Ovary (tissue), 9 donors: ENCODE data around the gene ACY1. TPM values are rescaled to one million over a fixed set of nuclear protein-coding genes. Genes with fewer than 3 reads are reported as not detected.
A peak's percentile ranks its signal among the peaks of the same experiment; 100 is the strongest.

Experiments
- DNase-seq, 5 donors: peaks; one replicate each; pipeline ENCODE4 v3.0.0-alpha.2; 2019 to 2020
- H3K27ac ChIP-seq, 2 donors: fragments of 200-600 bp; one replicate each; pipeline versions ENCODE4 v1.5.1 to v1.8.0; 2019 to 2022
- H3K27me3 ChIP-seq: fragments of 200-600 bp; one replicate; pipeline ENCODE4 v1.8.0; 2022
- H3K36me3 ChIP-seq: fragments of 200-600 bp; sonication (generic); one replicate; pipeline ENCODE4 v1.5.1; 2019
- H3K4me1 ChIP-seq: one replicate; pipeline ENCODE4 v1.8.1; 2013; ENCODE audit warnings: mild to moderate bottlenecking, moderate library complexity; ENCODE audit not compliant: insufficient read depth
- H3K4me3 ChIP-seq: fragments of 200-600 bp; sonication (generic); one replicate; pipeline ENCODE4 v1.5.1; 2017
- H3K9me3 ChIP-seq, 2 donors: fragments of 200-600 bp in 1 of 2; sonication (generic) in 1 of 2; one replicate each; pipeline versions ENCODE4 v1.5.1 to v1.8.1; 2013 to 2019; ENCODE audit warnings: mild to moderate bottlenecking in 1 of 2, moderate library complexity in 1 of 2
- EP300 ChIP-seq: sonication (generic); formaldehyde crosslinking; IDR thresholded peaks from one replicate; pipeline ENCODE4 v1.6.1; 2017; ENCODE audit warnings: antibody characterized with exemption
- POLR2A ChIP-seq: fragments of 450-650 bp; IDR thresholded peaks from one replicate; pipeline ENCODE4 v1.6.1; 2017; ENCODE audit warnings: antibody characterized with exemption, mild to moderate bottlenecking, moderate library complexity
- WGBS, 3 donors: extraction: QIAGEN DNeasy Blood & Tissue Kit in 1 of 3; methylation state at CpG; one replicate each; pipeline versions ENCODE4 v1.1.5 to v1.1.7; 2013 to 2017; 5-methylcytosine and 5-hydroxymethylcytosine counted together
- intact Hi-C, 4 donors: fragments of 100-400 bp; cut with DNase I; formaldehyde crosslinking; loops; one replicate each; pipeline versions ENCODE4 v1.11.0 to v1.15.1; 2022 to 2023
- polyA plus RNA-seq, 2 donors: library from polyadenylated mRNA; stranded (reverse); fragments of 200-250 nt in 1 of 2; fragments of 350-450 nt in 1 of 2; fragmentation: Illumina TruSeq in 1 of 2; extraction: RNeasy Lipid Tissue Mini Kit (QIAGEN cat#74804) in 1 of 2; gene quantifications; one replicate each; pipeline ENCODE4 v1.2.3, GENCODE V29; 2013 to 2014
- total RNA-seq, 7 donors: library from RNA; depleted of rRNA in 2 of 7; stranded (reverse); fragments of >200 nt in 2 of 7; fragmentation: NEBNext Ultra II Directional in 3 of 7; extraction: Animal tissue kit (Norgen Biotek cat#: 25700) in 3 of 7; gene quantifications; one replicate each; pipeline versions ENCODE4 v1.1.0 to v1.2.4, GENCODE V29; 2016 to 2023
- TF ChIP-seq, protein P1 (sequence below), 3 donors: fragments of 450-650 bp in 2 of 3; fragments of 200-600 bp in 1 of 3; IDR thresholded peaks; one replicate each; pipeline versions ENCODE4 v1.5.1 to v1.8.0; 2016 to 2022; ENCODE audit warnings: antibody characterized with exemption in 3 of 3, mild to moderate bottlenecking in 1 of 3
- donor health status: DM: no; HTN: no; CAD: no; lungs with moderate emphysema.
- donor health status: DM: no; HTN: no; CAD: no.
- donor health status: Bipolar disorder and iron deficiency.
- donor health status: DM: yes; HTN: yes; CAD: no.
- donor health status: DM: no; HTN: no; CAD: no.
- donor health status: DM: yes; HTN: yes; CAD: no.

ACY1 gene
- total and polyA plus RNA-seq, 9 donors, result 8.4 to 27.4 (median 14.7) TPM

GRCh38 chr3:51954713-51955112, 28.6 kb upstream of the ACY1 start:
- Histone ChIP-seq H3K9me3 (no peaks in the 10 kb centered on the region), H3K4me1 (peaks cover 4% of the 10 kb centered on the region), H3K27ac (no peak overlapping the region), H3K27me3 (no peaks in the 10 kb centered on the region), H3K36me3 (no peaks in the 10 kb centered on the region), H3K4me3 (no peak overlapping the region)
- no peak for TF ChIP-seq EP300
- TF ChIP-seq POLR2A, result no peak
- TF ChIP-seq, protein P1, sequence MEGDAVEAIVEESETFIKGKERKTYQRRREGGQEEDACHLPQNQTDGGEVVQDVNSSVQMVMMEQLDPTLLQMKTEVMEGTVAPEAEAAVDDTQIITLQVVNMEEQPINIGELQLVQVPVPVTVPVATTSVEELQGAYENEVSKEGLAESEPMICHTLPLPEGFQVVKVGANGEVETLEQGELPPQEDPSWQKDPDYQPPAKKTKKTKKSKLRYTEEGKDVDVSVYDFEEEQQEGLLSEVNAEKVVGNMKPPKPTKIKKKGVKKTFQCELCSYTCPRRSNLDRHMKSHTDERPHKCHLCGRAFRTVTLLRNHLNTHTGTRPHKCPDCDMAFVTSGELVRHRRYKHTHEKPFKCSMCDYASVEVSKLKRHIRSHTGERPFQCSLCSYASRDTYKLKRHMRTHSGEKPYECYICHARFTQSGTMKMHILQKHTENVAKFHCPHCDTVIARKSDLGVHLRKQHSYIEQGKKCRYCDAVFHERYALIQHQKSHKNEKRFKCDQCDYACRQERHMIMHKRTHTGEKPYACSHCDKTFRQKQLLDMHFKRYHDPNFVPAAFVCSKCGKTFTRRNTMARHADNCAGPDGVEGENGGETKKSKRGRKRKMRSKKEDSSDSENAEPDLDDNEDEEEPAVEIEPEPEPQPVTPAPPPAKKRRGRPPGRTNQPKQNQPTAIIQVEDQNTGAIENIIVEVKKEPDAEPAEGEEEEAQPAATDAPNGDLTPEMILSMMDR (IDR thresholded peaks at IDR 0.05), result no peak
- DNase-seq, result no peak
- intact Hi-C loops, result no loop called here
- WGBS, 3 donors, result 79 to 87% (median 80%) methylated on average over 1 of the region's 1 CpG

DNA sequence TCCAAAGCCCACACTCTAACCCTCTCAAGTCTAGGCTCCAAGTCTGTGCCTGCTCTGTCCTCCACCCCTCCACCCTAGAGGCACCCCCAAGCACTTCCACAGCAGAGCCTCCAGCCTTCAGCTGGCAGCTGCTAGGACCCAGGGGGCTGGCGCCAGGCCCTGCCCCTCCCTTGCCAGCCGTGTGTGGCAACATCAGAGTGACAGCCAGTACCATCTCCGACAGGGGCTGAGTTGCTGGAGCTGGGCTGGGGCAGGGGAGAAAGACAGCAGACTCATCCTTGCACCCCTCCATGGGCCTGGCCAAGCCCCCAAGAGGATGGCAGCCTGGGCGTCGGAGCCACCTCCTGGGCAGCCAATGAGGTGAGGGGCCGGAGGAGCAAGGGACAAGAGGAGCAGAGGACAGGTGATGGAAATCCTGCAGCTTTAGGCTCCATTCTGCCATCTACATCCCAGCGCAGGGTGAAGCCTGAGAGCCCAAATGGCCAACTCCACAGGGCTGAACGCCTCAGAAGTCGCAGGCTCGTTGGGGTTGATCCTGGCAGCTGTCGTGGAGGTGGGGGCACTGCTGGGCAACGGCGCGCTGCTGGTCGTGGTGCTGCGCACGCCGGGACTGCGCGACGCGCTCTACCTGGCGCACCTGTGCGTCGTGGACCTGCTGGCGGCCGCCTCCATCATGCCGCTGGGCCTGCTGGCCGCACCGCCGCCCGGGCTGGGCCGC, 28.0 kb upstream of the ACY1 start, which contains the start of gene GPR62:
TSS of gene GPR62 (plus strand) at position 207 of the 718 bp plus-strand sequence. CDS start at position 479, 272 bp downstream.
- WGBS, 3 donors, result 22 to 29% (median 28%) methylated on average over 31 to 33 of the region's 33 CpGs
- H3K27me3 ChIP-seq, result no peaks in the 10 kb centered on the region
- peak within 1 kb of the TSS in 1 of 2 donors; percentile 86 for H3K27ac ChIP-seq
- no peaks in the 10 kb centered on the region for H3K36me3 ChIP-seq
- no peaks in the 10 kb centered on the region for H3K9me3 ChIP-seq
- TF ChIP-seq POLR2A (no peak), EP300 (no peak)
- TF ChIP-seq, protein P1 (IDR thresholded peaks at IDR 0.05), result no peak
- DNase-seq, result peak in 2 of 5 donors; percentile 18 to 43
- peak within 1 kb of the TSS; percentile 39 for H3K4me3 ChIP-seq
- H3K4me1 ChIP-seq, result peaks cover 4% of the 10 kb centered on the region
- intact Hi-C loops, result no loop called here

- Histone ChIP-seq H3K4me1 (peaks cover 4% of the 10 kb centered on the region), H3K36me3 (no peaks in the 10 kb centered on the region), H3K27ac (peak overlapping the region in 1 of 2 donors; percentile 86), H3K4me3 (peak overlapping the region; percentile 39), H3K9me3 (no peaks in the 10 kb centered on the region), H3K27me3 (no peaks in the 10 kb centered on the region)
- no peak for TF ChIP-seq EP300
- TF ChIP-seq, protein P1 (IDR thresholded peaks at IDR 0.05), result peak; percentile 21 to 78 (median 60)
- TF ChIP-seq POLR2A, result no peak
- DNase-seq, result peak; percentile 71 to 84 (median 78)
- WGBS, 3 donors, result 4 to 9% (median 5%) methylated on average over 45 to 97 of the region's 97 CpGs
- intact Hi-C loops, result no loop called here
Measured at GRCh38 chr3:51955893-51956770, 27.2 kb upstream of the ACY1 start.

GRCh38 chr3:51957520-51958205, 25.7 kb upstream of the ACY1 start:
- Histone ChIP-seq H3K27ac (no peak overlapping the region), H3K27me3 (no peaks in the 10 kb centered on the region), H3K4me1 (peaks cover 11% of the 10 kb centered on the region), H3K36me3 (no peaks in the 10 kb centered on the region), H3K9me3 (no peaks in the 10 kb centered on the region), H3K4me3 (no peak overlapping the region)
- WGBS, 3 donors, result 93 to 94% (median 94%) methylated on average over 15 of the region's 15 CpGs
- no peak for DNase-seq
- TF ChIP-seq, protein P1 (IDR thresholded peaks at IDR 0.05), result no peak
- no peak for TF ChIP-seq EP300
- no peak for TF ChIP-seq POLR2A
- intact Hi-C loops, result no loop called here
